Colon (tissue), 2 donors: ENCODE measurements around the gene KCNA2.

Experiments used
- FAIRE-seq: peaks from 2 replicates; lab custom pipeline; 2012; peaks lifted over from hg19 to GRCh38; lab: Jason Lieb, UNC
- donor health status: control.
- donor health status: control.

KCNA2 gene

GRCh38 chr1:110566836-110567235 is 39.3 kb downstream of the KCNA2 start:
- FAIRE-seq = no peak

DNA sequence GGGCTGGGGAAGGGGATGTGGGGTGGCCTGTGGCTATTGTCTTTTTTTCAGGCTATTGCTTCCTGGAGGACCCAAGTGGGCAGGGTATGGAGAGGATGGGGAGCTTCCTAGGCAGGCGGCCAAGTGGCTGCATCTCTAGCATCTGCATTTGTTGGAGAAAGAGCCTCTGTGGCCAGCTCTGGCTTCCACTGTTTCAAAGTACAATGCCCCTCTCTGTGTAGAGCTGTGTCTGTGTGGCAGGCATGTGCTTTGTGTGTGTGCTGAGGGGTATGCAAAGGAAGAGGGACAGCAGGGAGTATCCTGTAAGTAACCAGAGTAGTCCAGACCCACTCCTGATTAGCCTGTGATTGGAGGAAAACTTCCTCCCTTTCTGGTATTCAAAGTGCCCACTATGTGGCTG is 40.6 kb downstream of the KCNA2 start:
- no peak for FAIRE-seq

DNA sequence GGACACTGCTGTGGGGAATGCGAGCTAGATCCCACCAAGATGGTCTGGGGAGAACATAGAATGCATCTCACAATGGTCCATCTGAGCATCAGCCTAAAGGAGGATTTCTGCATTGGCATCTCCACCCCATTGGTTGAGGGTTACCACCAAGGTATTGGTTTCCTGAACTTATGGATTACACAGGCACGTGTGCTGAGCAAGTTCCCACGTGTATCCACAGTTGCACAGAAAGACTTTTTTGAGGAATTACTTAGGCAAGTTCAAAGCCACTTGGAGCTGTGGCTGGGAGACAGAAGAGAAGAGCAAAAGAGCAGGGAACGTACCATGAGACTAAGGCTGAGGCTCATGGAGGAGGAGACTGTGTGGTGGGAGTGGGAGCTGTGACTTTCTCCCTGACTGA is 43.1 kb downstream of the KCNA2 start:
- no peak for FAIRE-seq

GRCh38 chr1:110561596-110561995 is 44.6 kb downstream of the KCNA2 start:
- FAIRE-seq = no peak

DNA sequence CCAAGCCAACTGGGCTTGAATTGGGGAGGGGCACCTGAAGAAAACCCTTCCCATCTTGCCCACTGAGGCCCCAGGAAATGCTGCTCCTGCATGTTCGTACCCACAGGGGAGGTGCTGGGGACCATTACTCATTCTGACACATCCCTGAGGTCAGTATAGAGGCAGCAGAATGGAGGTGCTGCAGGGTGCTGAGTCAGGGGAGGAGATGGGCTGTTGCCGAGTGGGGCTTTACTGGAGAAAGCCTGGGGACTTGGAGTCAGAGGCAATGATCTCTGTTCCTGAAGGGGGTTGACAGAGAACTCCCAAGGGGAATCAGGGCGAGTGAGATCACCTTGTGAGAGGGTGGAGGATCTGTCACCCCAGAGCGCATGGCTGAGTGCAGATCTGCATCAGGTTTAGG is 47.0 kb downstream of the KCNA2 start:
- no peak for FAIRE-seq

- no peak for FAIRE-seq
Measured at GRCh38 chr1:110557481-110557880, 48.7 kb downstream of the KCNA2 start.

DNA sequence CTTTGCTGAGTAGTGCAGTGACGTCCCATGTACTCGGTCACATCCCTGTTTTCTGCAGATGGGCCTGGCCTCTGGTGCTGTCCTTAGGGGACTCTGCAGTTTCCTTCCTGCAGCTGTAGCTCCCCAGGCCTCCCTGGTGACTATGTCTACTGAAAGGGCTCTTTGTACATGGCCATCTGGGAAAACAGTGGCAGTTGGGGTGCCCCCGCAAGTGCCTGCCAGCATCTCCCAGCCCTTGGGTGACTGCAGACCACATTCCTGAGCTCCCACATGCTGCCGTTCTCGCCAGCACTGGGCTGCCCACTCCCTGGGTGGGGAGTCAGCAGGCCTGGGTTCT is 49.7 kb downstream of the KCNA2 start:
- FAIRE-seq = no peak

GRCh38 chr1:110555807-110556470 is 50.2 kb downstream of the KCNA2 start:
- FAIRE-seq = no peak

- FAIRE-seq = no peak
Measured at GRCh38 chr1:110554871-110555801, 51.0 kb downstream of the KCNA2 start.

- no peak for FAIRE-seq
Measured at GRCh38 chr1:110551278-110551809, 54.8 kb downstream of the KCNA2 start.

DNA sequence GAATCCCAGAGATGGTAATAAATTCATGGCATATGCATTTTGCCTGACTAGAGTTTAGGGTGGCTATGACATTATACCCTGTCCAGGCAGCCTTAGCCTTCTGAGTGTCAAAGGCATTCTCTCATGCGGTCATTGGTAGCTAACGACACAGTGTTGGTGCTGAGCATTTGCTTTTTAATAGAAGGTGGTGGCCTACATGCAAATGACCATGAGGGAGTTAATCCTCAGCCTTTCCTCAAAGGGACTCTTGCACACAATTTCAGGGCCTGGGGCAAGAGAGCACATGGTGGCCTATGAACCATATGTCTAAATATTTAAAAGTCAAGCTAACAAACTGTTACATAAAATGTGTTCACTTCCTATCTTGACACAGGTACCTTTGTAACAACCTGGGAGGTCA is 56.3 kb downstream of the KCNA2 start:
- FAIRE-seq = no peak

- FAIRE-seq = no peak
Measured at GRCh38 chr1:110548381-110548780, 57.8 kb downstream of the KCNA2 start.

DNA sequence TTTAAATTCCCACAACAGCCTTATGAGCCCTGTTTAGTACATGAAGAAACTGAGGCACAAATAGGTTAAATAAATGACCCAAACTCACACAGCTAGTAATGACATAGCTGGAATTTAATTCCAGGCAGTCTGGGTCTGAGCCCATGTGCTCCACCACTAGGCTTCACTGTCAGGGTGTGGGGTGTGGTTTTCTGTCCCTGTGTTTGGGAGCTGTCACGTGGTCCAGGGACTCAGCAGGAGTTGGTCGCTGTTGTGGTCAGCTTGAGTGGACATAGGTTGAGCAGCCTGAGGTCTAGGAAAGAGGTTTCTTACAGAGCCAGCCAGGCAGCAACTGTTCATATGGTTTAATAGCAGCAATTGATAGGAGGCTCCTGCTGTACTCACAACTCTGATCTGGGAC is 59.1 kb downstream of the KCNA2 start:
- no peak for FAIRE-seq

DNA sequence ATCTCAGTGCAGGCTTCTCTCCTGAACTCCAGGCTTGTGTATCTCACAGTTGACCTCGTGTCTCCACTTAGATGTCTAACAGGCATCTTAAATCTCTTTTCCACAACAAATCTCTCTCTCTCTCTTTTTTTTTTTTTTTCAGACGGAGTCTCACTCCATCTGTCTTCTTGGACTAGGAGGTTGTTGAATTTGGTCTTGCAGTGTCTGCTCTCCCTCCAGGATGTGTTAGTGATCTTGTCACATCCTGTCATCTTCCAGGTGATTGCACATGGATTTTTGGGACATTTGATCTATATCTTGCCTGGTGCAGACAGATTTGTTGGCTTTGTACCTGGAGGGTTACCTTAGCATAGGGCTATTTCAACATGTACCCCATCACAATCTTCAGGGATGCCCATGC is 60.7 kb downstream of the KCNA2 start:
- no peak for FAIRE-seq

- no peak for FAIRE-seq
Measured at GRCh38 chr1:110544753-110545152, 61.4 kb downstream of the KCNA2 start.
